ENCODE results near the gene NPDC1.

DNA sequence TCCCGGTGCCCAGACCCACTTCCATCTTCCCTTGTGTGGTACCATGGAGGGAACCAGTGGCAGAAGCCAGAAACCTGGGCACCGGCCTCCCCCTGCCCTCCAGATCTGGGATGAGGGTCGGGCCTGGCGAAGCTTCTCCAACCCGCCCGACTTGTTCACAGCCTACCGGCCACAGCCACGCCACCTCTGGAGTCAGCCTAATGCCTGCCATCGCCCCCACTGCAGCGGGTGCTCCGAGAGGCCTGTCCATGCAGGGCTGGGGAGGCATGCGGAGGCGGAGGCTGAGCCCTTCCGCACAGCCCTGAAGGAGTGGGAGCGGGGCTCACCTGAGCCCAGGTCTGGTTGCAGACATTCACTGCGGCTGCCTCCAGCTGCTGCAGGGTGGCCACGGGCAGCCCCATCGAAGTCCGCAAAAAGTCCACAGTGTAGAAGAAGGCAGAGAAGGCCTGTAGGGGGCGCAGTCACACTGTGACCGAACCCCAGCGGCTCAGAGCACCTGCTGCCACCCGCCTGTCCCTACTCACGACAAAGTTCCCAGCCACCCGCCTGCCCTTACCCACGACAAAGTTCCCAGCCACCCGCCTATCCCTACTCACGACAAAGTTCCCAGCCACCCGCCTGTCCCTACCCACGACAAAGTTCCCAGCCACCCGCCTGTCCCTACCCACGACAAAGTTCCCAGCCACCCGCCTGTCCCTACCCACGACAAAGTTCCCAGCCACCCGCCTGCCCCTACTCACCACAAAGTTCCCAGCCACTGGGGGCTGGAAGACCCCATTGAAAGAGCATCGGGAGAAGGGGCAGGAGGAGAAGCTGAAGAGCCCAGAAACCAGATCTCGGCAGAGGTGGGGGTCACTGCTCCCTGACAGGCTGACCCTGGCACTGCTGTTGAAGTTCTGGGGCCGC lies 3.8 kb upstream of the NPDC1 start:
- no peak for TF ChIP-seq EZH2 (IDR thresholded peaks at IDR 0.05; ENCODE audit: insufficient read depth, poor library complexity, severe bottlenecking)
- TF ChIP-seq EZH2phosphoT487 (IDR thresholded peaks at IDR 0.05; ENCODE audit: insufficient read depth, low read depth), result no peak
